NCI-H1417 treated with DMSO at 0.1 percent for 48 hours (cell line): ENCODE results near the gene XAB2.

Source experiments
- DNase-seq: peaks from one replicate; lab custom pipeline; 2025; lab: John Stamatoyannopoulos, UW

The XAB2 gene

DNA sequence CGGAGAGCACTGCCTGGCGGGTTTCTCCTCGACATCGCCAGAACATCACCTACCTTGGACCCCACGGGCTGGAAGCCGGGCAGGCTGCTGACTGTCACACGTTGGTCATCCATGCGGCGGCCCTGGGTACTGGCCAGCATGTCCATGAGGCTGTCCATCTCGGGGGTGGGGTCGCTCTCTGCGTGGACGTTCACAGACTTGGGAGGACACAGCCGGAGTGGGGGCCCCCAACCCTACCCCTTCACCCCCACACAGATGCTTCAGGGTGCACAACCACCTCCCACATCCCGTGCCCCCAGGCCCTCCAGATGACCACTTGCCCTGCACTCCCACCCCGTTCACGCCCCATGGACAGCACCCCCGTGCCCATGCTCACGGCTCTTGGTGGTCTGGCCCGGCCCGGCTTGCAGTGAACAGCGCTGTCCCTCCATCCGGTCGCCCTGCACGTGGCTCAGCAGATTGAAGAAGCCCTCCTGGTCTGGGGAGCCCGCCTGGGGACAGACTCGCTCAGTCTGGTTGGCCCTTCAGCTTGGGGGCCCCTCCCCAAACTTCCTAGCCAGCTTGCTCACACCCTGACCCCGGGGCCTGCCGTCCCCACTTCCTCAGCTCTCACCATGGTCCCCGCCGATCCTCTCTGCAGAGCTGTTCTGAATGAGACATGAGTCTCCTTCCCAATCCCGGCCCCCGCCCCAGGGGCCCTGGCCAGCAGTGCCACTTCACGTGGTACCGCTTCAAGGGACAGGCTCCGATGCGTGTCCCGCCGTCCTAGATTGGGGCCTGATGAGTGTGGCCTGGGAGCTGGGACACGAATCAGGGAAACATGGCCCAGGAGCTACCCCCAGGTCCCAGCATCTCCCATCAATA lies 3.2 kb upstream of the XAB2 start:
- DNase-seq, result no peak

DNA sequence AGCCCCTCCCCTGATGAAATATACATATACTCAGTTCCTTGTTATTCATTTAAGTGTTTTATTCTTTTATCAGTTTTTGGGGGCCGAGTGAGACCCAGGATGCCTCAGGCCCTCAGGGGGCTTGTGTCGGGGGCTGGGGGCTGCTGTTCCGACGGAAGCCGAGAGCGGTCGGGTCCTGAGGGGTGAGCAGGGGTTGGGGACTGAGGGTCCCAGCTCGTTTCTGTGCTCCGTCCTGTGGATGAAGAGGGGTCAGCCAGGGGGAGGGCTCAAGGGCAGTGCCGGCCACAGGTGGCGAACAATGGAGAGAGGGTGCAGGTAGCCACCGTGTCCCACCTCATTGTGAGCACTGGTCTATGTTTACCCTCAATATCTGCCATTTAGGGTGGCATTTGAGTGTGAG lies 2.2 kb upstream of the XAB2 start:
- DNase-seq, result no peak

- no peak for DNase-seq
Observed at GRCh38 chr19:7628589-7629311, 595 bp downstream of the XAB2 start.

- DNase-seq, result no peak
Observed at GRCh38 chr19:7627166-7627565, 2.2 kb downstream of the XAB2 start.

DNA sequence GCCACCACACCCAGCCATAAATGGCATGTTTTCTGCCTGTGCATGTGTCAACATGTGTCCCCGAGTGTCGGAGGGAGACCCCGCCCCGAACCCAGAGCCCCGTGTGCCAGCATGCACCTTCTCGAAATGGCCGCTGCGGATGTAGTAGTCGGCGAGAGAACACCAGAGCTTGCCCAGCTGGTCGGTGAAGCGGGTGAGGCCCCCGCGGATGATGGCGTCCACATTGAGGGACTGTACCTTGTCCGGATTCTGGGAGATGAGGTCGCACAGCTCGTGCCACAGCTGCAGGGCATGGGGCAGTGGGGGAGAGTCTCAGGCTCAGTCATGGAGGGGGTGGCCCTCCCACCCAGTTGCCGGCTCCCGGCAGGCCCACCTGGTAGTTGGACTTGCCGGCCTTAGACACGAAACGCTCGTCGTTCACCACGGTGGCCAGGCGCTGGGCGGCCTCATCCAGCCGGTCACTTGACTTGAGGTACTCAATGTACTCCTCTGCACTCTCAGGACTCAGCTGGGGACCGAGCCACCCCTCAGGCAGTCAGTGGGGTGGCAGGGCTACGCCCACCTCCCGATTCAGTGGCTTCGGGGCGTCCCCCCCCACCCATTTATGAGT lies 3.5 kb downstream of the XAB2 start:
- DNase-seq, result no peak

- DNase-seq, result no peak
Observed at GRCh38 chr19:7624810-7625209, 4.5 kb downstream of the XAB2 start.

- DNase-seq, result no peak
Observed at GRCh38 chr19:7623725-7624603, 5.4 kb downstream of the XAB2 start.

- DNase-seq, result no peak
Observed at GRCh38 chr19:7622933-7623685, 6.2 kb downstream of the XAB2 start.

DNA sequence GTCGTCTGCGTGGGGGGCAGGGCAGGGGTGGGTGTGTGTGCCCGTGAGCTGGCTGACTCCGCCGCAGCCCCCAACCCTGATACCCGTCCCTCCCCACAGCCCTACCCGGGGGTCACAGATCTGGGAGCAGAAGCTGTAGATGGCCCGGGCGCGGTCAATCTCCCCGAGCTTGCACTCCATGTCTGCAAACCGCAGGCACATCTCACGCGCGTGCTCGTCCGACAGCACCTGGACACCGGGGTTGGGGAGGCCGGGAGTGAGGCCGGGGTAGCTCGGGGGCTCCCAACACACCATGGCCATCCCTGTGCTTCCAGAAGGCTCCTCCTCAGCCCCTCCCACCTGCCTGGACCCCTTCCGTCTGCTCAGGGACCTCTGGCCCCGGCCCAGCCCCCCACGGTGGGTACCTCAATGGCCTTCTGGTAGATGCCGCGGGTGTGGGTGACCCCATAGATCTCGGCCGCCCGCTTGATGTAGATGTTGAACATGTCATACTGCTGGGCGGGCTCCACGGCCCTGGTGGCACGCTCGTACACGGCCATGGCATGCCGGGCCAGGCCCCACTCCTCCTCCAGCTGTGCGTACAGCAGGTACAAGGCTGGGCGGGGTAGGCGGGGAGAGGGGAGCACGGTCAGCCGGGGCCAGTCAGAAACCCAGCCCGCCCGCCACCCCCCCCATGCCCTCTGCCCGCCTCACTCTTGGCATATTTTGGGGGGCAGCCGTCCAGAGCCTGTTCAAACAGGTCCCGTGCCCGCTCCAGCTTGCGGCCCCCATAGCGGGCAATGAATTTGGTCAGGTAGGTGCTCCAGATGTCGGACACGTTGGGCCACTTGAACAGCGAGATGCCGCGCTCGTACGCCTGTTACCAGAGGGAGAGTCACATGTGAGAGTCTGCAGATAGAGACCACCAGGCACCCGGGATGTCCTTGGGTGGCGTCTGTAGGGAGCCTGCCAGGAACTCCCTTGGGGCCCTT lies 8.6 kb downstream of the XAB2 start:
- DNase-seq, result no peak

DNA sequence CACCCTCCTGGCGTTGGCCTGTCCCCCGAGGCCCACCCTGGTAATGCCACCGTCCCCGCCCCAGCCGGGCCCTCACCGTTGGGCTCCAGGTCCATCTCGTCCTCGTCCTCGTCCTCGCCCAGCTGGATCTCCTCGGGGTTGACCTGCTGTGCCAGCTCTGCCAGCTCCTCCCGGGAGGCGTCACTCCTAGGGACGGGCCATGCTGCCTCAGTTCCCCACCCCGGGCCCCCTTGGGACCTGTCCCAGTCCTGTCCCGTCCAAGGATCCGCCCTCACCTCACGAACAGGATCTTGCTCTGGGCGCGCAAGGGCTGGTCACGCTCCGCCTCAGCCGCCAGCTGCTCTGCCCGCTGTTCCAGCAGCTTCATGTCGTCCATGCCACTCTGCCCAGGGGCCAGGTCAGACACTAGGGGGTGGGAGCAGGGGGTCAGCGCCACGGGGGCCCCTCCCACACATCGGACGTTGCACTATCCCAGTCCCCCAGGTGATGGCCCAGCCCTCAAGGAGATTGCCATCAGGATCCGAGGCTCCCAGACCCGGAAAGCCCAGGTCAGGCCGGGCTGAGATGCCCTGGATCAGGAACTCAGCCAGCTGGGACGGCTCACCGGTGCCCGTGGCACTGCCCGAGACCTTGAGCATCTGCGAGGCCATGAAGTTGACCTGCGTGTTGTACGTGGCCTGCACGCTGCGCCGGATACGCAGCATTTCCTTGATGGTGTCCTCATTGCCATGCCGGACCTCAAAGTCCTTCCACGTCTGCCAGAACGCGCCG lies 9.5 kb downstream of the XAB2 start:
- DNase-seq, result no peak

- no peak for DNase-seq
Observed at GRCh38 chr19:7618771-7619510, 10.4 kb downstream of the XAB2 start.

DNA sequence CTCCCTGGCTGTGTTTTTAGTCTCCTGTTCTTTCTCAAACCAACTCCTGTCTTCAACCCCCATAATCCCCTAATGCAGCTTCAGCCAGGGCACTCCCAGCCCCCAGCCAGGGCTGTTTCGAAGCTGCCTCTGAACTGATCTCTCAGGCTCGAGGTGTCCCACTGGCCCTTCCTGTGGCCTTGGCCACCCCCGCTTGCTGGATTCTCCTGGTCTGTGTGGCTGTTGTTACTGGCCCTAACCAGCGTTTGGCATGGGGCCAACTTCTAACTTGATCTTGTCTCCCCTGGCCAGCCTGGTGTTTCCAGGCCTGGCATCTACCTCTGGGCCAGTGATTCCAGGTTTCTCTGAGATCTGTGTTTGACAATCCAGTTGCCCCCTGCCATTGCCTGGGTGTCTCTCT lies 11.0 kb downstream of the XAB2 start:
- DNase-seq, result no peak

DNA sequence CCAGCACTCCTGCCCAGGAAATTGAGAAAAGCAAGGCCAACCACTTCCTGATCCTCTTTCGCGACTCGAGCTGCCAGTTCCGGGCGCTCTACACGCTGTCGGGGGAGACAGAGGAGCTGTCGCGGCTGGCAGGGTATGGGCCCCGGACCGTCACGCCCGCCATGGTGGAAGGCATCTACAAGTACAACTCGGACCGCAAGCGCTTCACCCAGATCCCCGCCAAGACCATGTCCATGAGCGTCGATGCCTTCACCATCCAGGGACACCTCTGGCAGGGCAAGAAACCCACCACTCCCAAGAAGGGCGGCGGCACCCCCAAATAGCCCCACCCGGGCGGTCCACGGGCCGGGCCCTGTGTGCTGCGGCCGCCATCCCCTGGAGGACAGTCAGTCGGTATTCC lies 11.6 kb downstream of the XAB2 start:
- DNase-seq, result no peak

DNA sequence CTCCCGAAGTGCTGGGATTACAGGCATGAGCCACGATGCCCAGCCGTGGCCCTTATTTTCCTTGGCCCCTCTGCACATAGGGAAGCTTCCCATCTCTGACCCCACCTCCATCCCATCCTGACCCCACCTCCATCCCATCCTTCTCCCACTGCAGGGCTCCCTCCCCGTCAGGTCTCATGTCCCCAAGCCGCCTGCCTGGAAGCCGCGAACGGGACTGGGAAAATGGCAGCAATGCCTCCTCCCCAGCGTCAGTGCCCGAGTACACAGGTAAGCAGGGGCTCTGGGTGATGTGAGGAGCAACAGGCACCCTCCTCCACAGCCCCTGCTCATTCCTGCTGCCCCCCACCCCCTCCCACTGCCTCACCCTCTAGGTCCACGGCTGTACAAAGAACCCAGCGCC lies 12.2 kb downstream of the XAB2 start:
- DNase-seq, result no peak

DNA sequence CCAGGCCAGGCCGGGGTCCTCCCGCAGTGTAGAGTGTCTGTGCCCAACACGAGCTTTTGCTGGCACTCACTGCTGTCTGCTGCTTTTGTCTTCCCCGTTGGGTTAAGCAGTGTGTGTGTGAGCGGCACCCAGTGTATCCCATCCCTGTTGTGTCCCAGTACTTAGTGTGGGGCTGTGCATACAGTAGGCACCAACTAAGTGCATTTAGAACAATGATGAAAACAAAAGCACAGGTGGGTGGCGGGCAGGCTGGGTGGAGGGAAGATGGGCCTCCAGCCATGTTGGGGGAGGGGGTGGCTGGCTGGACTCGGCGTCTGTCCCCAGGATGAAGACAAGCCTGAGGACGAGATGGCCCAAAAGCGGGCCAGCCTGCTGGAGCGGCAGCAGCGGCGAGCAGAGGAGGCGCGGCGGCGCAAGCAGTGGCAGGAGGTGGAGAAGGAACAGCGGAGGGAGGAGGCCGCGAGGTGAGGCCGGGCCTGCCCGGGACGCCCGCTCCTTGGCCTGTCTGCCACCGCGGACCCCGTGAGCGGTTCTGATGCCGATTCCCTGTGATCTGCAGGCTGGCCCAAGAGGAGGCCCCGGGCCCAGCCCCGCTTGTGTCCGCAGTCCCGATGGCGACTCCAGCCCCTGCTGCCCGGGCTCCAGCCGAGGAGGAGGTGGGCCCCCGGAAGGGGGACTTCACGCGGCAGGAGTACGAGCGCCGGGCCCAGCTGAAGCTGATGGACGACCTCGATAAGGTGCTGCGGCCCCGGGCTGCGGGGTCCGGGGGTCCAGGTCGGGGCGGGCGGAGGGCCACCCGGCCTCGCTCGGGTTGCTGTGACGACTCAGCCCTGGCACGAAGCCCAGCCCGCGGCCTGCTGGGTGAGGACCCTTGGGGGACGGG lies 14.2 kb downstream of the XAB2 start:
- DNase-seq, result no peak

- no peak for DNase-seq
Observed at GRCh38 chr19:7612282-7613274, 16.8 kb downstream of the XAB2 start.
